ENCODE results near the gene FBN3.

The FBN3 gene

DNA sequence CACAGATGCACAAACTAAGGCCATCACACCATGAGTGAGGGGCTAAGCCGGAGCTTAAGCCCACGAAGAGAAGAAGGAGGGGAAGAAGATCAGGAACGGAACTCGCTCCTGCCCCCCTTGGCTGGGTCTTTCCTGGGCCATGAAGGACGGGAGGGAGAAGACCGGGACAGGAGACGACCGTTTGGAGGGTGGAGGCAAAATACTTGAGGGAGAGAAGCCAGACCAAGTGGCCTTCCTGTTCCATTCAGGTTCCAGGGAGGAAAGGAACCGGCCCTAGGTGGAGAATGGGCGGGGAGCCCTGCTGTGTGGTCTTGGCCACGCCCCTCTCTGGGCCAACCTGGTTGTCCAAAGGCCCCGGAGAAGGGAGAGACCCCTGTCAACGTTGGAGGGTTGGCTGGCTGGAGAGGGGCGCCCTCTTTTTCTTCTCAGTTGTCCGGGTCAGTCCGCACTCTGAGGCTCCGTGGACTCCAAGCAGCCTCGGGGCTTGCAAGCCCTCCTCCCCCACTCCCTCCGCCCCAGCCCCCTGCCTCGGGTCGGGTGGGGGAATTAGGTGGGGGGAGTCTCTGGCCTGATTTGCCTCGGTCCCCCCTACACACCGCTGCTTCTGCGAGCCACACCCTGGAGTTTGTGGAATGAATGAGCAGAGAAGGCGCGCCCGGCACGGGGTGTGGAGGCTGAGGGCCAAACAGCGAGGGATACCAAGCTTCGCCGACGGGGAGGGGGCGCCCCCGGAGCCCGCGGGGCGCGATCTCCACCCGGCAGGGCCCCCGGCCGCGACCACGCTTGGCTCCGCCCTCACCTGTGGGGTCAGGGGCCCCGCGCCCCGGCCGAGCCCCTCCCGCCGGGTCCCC is 757 bp downstream of the FBN3 start:
- no peak for DNase-seq (ENCODE audit: low read depth in 3 of 3)

DNA sequence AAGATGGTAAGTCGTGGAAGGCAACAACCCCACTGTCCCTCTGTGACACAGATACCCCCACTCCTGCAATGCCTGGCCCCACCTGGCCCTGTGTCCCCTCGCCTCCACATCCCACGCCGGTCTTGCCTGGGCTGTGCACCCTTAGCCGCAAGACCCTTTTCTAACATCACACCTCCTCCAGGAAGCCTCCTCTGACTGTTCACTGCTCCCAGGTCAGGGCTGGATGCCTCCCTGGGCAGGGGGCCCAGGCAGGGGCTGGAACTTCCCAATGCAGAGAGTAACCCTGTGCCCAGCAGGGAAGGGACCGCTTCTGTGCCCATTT is 1.3 kb downstream of the FBN3 start:
- no peak for DNase-seq (ENCODE audit: low read depth in 3 of 3)

DNA sequence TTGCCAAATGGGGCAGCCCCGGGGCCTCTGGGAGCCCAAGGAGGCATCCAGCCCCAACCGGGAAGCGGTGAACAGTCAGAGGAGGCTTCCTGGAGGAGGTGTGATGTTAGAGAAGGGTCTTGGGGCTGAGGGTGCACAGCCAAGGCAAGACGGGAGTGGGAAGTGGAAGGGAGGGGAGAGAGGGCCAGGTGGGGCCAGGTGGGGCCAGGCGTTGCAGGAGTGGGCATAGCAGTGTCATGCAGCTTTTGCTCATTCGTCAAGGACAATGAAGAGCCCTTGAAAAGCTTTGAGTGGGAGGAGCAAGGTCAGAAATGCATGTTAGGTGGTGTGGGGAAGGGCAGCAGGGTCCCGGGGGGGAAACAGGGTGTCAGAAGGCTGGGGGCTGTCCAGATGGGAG is 1.8 kb downstream of the FBN3 start:
- no peak for DNase-seq (ENCODE audit: low read depth in 3 of 3)

- DNase-seq (ENCODE audit: low read depth in 3 of 3): no peak
These were observed 2.4 kb downstream of the FBN3 start for GRCh38 chr19:8146877-8147581.

DNA sequence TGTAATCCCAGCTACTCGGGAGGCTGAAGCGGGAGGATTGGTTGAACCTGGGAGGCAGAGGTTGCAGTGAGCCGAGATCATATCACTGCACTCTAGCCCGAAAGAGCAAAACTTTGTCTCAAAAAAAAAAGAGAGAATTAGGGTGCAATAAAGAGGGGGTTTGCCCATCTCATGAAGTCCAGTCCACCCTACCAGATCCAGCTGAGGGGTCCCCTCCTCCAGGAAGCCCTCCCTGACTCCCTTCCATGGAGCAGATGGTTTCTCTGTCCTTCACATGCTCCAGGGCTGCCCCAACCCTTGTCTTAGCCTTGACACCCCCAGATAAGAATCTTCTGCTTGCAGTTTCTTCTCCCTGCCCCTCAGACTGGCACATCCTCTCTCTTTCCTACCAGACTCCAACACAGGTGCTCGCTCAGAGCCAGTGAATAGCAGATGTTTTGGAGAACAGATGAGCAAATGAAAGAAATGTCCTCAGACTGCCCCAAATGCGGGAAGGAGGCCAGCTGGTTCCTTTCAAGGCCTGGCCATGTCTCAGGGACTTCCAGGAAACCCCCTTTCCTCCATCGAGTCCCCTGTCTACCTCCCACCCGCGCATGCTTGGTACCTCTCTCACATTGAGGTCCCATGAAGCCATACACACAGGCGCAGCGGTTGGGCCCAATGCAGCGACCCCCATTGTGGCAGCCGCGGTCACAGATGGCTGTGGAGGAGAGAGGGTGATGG is 5.0 kb downstream of the FBN3 start:
- DNase-seq (ENCODE audit: low read depth in 3 of 3): no peak

GRCh38 chr19:8143041-8143440 is 6.4 kb downstream of the FBN3 start:
- DNase-seq (ENCODE audit: low read depth in 3 of 3): no peak

- no peak for DNase-seq (ENCODE audit: low read depth in 3 of 3)
These were observed 6.9 kb downstream of the FBN3 start for GRCh38 chr19:8142513-8142900.

DNA sequence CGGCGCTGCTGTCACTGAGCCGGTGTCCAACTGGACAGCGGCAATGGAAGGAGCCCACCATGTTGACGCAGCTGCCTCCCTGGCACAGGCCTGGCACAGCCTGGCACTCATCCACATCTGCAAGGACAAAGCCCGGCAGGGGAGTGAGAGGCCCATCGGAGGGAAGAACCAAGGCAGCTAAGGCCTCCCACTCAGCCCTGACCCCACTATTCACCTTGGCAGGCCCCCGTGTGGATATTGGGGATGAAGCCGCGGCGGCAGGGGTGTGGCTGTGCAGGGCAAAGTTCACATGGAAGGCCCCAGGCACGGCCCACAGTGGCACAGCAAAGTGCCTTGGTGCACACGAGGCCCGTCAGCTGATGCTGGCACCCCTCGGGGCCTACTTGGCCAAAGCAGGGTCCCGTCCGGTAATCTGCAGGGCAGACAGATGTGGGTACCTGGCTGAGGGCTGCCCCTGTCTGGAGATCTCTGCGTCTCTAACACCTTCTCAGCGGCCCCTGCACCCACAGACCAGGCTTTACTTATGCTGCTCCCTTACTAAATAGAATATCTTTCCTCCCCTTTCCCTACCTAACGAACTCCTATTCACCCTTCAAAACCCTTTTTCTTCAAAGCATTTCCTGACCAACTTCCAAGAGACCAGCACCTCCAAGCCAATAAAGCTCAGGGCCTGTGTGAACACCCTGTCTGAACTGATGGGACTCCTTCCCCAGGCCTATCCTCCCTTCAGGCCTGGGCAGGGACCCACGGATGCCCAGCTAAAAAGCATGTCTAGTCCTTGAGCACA is 7.5 kb downstream of the FBN3 start:
- no peak for DNase-seq (ENCODE audit: low read depth in 3 of 3)

DNA sequence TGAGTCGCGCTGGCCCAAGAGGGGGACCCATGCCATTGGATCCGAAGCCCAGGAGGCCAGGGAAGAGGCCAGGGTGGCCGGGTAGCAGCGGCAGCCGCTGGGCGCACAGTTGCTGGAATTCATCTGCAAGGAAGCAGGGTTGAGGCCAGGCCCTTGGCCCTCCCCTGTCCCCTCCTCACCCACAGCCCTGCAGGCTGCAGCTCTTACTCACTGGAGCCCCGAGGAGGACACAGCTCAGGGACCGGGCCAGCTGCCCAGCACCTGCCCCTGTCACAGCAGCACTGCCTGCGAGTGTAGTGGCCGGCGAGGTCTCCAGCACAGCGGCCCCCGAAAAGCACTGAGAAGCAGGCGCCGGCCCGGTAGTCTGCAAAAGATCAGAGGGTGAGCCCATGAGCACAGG is 11.2 kb downstream of the FBN3 start:
- no peak for DNase-seq (ENCODE audit: low read depth in 3 of 3)

DNA sequence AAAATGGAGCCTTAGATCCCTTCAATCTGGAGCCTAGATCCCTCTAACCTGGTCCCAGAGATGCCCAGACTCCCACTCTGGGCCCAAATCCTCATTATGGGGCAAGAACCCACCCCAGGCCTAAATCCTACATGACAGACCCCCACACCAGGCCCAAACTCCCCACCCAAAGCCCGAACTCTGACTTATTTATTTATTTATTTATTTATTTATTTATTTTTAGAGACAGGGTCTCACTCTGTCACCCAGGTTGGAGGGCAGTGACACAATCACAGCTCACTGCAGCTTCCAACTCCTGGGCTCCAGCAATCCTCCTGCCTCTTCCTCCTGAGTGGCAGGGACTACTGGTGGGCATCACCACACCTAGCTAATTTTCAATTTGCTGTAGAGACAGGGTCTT is 12.0 kb downstream of the FBN3 start:
- DNase-seq (ENCODE audit: low read depth in 3 of 3): no peak

DNA sequence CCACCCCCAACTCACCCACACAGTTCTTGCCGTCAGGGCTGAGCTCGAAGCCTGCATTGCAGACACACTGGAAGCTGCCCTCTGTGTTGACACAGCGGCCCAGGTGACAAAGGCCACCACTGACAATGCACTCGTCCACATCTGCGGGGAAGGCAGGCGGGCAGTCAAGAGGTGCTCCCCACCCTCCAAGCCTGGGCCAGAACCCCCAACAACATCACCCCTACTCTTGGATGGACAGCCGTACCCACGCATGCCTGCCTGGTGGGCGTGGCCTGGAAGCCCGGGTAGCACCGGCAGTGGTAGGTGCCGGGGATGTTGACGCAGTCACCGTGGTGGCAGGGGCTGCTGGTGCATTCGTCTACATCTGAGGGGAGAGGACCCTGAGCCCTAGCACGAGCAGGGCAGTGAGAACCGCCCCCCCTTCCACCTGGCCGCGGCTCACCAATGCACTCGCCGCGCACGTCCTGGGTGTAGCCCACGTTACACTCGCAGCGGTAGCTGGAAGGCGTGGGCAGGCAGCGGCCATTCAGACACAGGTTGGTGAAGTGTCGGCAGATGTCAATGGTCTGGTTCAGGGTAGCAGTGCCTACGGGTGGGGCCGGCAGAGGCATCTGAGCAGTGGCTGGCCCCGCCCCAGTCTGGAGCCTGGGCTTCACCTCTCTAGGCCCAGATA is 13.3 kb downstream of the FBN3 start:
- no peak for DNase-seq (ENCODE audit: low read depth in 3 of 3)

DNA sequence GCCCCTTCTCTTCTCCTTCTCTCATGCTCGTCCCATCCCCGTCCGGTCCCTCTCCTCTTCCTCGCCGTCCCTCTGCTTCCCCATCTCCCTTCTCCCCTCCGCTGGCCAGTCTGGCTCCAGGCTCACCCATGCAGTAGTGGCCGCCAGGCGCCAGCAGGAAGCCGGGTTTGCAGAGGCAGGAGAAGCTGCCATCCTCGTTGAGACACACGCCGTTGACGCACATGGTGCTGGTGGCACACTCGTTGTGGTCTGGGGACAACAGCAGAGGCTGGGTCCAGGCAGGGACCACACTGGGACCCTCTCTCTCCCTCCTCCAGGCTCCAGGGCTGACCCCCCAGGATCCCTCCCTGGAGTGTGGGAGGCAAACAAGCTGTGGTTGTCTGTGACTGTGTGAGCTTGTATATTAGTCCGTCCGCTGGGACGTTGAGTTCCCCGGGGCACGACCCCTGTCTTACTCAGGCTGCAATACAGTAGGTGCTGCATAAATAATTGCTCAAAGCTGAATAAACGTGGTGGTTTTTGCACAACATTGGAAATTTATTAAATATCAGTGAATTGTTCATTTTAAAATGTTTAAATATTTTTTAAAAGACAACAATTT is 16.4 kb downstream of the FBN3 start:
- no peak for DNase-seq (ENCODE audit: low read depth in 3 of 3)

DNA sequence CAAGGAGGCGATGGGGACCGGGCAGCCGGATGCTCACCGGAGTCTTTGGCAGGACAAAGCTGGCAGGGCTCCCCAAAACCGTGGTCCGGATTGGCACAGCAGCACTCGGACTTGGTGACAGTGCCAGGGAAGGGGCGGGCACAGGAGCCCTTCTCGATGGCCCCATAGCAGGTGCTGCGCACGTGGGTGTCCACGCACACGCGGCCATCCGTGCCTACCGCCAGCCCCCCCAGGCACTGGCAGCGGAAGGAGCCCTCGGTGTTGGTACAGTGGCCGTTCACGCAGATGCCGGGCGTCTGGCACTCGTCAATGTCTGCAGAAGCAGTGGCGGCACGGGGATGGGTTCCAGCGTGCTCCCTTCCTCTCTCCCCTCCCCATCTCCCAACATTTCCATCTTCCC is 17.9 kb downstream of the FBN3 start:
- DNase-seq (ENCODE audit: low read depth in 3 of 3): no peak

DNA sequence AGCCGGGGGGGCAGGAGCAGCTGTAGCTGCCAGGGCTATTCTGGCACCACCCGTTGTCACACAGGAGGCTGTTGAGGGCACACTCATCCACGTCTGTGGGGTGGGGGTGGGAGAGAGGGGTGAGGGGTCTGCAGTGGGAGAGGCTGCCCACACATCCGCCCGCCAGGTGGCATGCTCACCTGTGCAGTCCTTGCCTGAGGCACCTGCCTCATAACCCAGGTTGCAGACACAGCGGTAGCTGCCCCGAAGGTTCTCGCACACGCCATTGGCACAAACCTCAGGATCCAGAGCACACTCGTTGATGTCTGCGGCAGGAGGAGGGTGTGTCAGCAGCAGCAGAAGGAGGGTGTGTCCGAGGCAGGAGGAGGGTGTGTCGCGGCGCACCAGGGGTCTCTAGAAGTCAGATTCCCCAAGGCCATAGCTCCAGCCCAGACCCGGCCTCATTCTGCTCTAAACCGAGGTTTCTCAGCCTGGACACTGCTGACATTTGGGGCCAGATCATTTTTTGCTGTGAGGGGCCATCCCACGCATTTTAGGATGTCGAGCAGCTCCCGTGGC is 20.3 kb downstream of the FBN3 start:
- no peak for DNase-seq (ENCODE audit: low read depth in 3 of 3)

- no peak for DNase-seq (ENCODE audit: low read depth in 3 of 3)
These were observed 20.8 kb downstream of the FBN3 start for GRCh38 chr19:8128551-8128950.

GRCh38 chr19:8127311-8127710 is 22.1 kb downstream of the FBN3 start:
- DNase-seq (ENCODE audit: low read depth in 3 of 3): no peak

GRCh38 chr19:8126511-8126910 is 22.9 kb downstream of the FBN3 start:
- DNase-seq (ENCODE audit: low read depth in 3 of 3): no peak

GRCh38 chr19:8126008-8126407 is 23.4 kb downstream of the FBN3 start:
- no peak for DNase-seq (ENCODE audit: low read depth in 3 of 3)

DNA sequence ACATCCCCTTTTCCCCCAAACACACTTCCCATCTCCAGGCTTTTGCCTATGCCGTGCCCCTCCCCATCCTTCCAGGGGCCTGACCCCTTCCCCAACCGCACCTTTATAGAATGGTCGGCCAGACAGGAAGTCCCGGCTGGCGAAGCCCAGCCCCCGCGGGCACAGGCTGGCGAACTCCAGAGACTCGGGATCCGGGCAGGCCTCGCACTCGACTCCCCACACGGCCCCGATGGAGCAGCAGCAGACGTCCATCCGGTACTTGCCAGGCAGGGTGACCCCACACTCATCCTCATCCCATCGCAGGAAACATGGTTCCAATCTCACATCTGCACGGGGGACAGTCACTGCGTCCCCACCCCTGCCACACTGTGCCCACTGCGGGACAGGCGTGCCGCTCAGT is 25.7 kb downstream of the FBN3 start:
- DNase-seq (ENCODE audit: low read depth in 3 of 3): no peak

- no peak for DNase-seq (ENCODE audit: low read depth in 3 of 3)
These were observed 28.5 kb downstream of the FBN3 start for GRCh38 chr19:8120636-8121480.
